Measurements from ENCODE around the gene CCDC88C. TPM values are rescaled to one million over a fixed set of nuclear protein-coding genes. Genes with fewer than 3 reads are reported as not detected.
"Not testable (repeated sequence)": the region's sequence is repeated elsewhere in the genome, so short reads cannot be mapped to it uniquely, and the experiment has no call there.

The CCDC88C gene
- total RNA-seq, 1 donor from 2014 or later: 44.6 TPM

DNA sequence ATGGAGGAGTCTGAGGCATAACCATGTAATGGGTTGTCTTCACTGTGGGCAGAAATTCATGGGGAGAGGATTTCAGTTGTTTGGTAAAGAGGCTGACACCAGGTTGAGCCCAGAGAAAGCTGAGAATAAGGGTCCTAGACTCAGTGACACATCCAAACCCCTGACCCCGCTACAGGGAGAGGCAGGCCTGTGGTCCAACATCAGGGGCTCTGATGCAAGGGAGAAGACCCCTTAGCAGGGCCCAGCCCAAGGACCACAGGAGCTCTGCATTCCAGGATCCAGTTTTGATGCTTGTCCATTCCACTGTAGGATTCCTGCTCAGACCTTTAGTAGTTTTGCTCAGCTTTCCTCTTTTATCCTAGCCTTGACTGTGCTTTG is 188.6 kb downstream of the CCDC88C start:
- H3K36me3 Mint-ChIP-seq (ENCODE audit: low read depth): peaks cover 5% of the 10 kb centered on the region
- DNase-seq (ENCODE audit: low read depth, low spot score): no peak
- no peaks in the 10 kb centered on the region for H3K4me1 Mint-ChIP-seq
- peak overlapping the region; percentile 3 for H3K27ac Mint-ChIP-seq (ENCODE audit: unreplicated experiment)
- TF ChIP-seq, protein P1, sequence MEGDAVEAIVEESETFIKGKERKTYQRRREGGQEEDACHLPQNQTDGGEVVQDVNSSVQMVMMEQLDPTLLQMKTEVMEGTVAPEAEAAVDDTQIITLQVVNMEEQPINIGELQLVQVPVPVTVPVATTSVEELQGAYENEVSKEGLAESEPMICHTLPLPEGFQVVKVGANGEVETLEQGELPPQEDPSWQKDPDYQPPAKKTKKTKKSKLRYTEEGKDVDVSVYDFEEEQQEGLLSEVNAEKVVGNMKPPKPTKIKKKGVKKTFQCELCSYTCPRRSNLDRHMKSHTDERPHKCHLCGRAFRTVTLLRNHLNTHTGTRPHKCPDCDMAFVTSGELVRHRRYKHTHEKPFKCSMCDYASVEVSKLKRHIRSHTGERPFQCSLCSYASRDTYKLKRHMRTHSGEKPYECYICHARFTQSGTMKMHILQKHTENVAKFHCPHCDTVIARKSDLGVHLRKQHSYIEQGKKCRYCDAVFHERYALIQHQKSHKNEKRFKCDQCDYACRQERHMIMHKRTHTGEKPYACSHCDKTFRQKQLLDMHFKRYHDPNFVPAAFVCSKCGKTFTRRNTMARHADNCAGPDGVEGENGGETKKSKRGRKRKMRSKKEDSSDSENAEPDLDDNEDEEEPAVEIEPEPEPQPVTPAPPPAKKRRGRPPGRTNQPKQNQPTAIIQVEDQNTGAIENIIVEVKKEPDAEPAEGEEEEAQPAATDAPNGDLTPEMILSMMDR (conservative IDR thresholded peaks at IDR 0.05): no peak
- no peaks in the 10 kb centered on the region for H3K9me3 Mint-ChIP-seq
- H3K27me3 Mint-ChIP-seq (ENCODE audit: low read depth): no peaks in the 10 kb centered on the region
- no peak overlapping the region for H3K4me3 Mint-ChIP-seq

DNA sequence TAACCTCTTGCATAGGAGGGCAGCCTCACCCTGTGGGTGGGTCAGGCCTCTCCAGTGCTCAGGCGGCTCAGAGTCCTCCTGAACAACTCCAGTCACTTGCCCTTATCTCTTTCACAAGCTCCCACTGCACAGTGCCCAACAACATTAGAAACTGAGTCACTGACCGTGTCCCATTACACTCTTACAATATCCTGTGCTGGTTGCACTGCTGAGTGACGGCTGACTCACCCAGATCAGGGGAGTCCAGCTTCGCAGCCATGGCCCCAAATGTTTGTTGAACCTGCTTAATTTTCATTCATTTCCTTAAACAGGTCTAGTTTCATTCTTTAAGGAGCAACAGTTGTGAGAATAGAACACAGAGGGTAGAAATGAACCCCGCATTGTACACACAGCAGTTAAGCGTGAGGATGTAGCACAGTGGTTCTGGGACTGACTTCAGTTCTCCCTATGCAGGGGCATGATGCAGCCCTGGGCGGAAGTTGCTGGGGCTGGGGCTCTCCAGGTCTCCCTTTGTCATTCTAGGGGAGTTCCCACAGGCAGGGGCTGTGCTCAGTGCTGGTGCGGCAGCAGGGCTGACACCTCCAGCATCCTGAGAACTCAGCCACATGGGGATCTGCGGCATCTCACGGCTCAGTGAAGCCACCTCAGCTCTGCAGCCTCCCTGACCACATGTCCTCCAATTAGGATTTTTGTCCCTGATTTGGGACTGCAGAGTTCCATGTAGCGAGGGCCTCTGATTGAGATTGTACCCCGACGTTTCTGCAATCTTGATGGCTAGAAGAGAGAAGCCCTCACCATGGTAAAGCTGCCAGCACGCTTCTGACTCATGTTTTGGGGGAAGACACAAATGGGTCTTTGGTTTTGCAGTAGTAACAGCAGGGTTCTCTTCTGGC is 189.3 kb downstream of the CCDC88C start:
- Mint-ChIP-seq H3K27ac (ENCODE audit: unreplicated experiment) (peak overlapping the region; percentile 3), H3K9me3 (no peaks in the 10 kb centered on the region), H3K4me3 (no peak overlapping the region), H3K27me3 (ENCODE audit: low read depth) (no peaks in the 10 kb centered on the region), H3K4me1 (no peaks in the 10 kb centered on the region), H3K36me3 (ENCODE audit: low read depth) (peaks cover 5% of the 10 kb centered on the region)
- no peak for DNase-seq (ENCODE audit: low read depth, low spot score)
- TF ChIP-seq, protein P1 (conservative IDR thresholded peaks at IDR 0.05): no peak

- peaks cover 5% of the 10 kb centered on the region for H3K36me3 Mint-ChIP-seq (ENCODE audit: low read depth)
- no peaks in the 10 kb centered on the region for H3K9me3 Mint-ChIP-seq
- TF ChIP-seq, protein P1 (conservative IDR thresholded peaks at IDR 0.05): no peak
- H3K27me3 Mint-ChIP-seq (ENCODE audit: low read depth): no peaks in the 10 kb centered on the region
- H3K4me1 Mint-ChIP-seq: peaks cover 2% of the 10 kb centered on the region
- no peak overlapping the region for H3K27ac Mint-ChIP-seq (ENCODE audit: unreplicated experiment)
- DNase-seq (ENCODE audit: low read depth, low spot score): no peak
- H3K4me3 Mint-ChIP-seq: no peak overlapping the region
Measured at GRCh38 chr14:91227183-91227628, 190.4 kb downstream of the CCDC88C start.

DNA sequence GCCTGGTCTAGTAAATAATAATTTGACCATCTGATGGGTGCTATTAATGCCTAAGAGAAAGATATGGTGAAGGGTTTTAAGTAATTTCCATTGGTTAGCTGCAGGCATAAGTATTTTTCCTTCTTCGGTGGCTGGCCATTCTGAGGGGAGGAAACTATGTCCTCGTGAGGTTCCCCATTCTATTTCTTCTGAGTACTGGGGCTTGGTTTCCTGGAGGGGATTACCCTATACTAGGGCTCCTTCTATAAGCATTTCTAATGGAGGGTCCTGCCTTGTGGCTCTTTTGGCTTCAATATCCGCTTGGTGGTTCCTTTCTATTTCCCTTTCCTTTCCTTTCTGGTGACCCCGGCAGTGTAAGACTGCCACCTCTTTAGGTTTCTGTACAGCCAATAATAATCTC is 191.3 kb downstream of the CCDC88C start:
- H3K4me3 Mint-ChIP-seq; H3K27me3 Mint-ChIP-seq (ENCODE audit: low read depth); DNase-seq (ENCODE audit: low read depth, low spot score); H3K27ac Mint-ChIP-seq (ENCODE audit: unreplicated experiment); H3K9me3 Mint-ChIP-seq; H3K36me3 Mint-ChIP-seq (ENCODE audit: low read depth); H3K4me1 Mint-ChIP-seq: not testable (repeated sequence)

DNA sequence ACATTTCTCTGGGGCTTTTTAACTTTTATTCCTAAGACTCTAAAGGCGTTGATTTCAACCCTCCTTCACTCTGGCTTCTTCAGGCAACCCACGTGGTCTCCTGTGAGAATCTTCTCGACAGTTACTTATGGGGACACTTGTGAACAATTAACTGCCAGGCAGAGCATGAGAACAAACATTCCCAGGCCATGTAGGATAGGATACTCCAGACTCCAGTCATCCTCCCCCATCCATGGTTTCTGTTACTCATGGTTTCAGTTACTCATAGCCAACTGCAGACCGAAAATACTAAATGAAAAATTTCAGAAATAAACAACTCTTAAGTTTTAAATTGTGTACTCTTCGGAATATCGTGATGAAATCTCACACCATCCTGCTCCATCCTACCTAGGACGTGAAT is 192.6 kb downstream of the CCDC88C start:
- TF ChIP-seq, protein P1 (conservative IDR thresholded peaks at IDR 0.05): no peak
- no peak for DNase-seq (ENCODE audit: low read depth, low spot score)
- peaks cover 4% of the 10 kb centered on the region for H3K4me1 Mint-ChIP-seq
- peaks cover 6% of the 10 kb centered on the region for H3K36me3 Mint-ChIP-seq (ENCODE audit: low read depth)
- no peak overlapping the region for H3K27ac Mint-ChIP-seq (ENCODE audit: unreplicated experiment)
- no peaks in the 10 kb centered on the region for H3K27me3 Mint-ChIP-seq (ENCODE audit: low read depth)
- H3K4me3 Mint-ChIP-seq: no peak overlapping the region
- H3K9me3 Mint-ChIP-seq: peaks cover 3% of the 10 kb centered on the region

Measured in neural crest cell (in vitro differentiated cells).